SK-N-SH treated with all-trans-retinoic acid at 6 μM for 48 hours (cell line): ENCODE results near the gene GPR148.
"Not testable (repeated sequence)": the region's sequence is repeated elsewhere in the genome, so short reads cannot be mapped to it uniquely, and the experiment has no call there.

ENCODE experiments used
- ATAC-seq: fragments of 200-7000 bp; cut with Tn5 transposase; 3 replicates; pipeline ENCODE4 v1.9.1; 2020; ENCODE audit warnings: mild to moderate bottlenecking, moderate library complexity
- ARNTL ChIP-seq: fragments of 450-650 bp; formaldehyde crosslinking; IDR thresholded peaks from 2 replicates; pipeline ENCODE4 v1.5.0; 2020; ENCODE audit warnings: low read depth, mild to moderate bottlenecking, moderate library complexity, borderline replicate concordance
- BACH2 ChIP-seq: fragments of 250-450 bp; sonication (Bioruptor Pico); IDR thresholded peaks from 2 replicates; pipeline ENCODE4 v1.9.0; 2021; ENCODE audit warnings: mild to moderate bottlenecking, borderline replicate concordance
- CSRNP3 ChIP-seq: fragments of 250-450 bp; sonication (Bioruptor Pico); IDR thresholded peaks from 2 replicates; pipeline ENCODE4 v1.5.1; 2021; ENCODE audit warnings: mild to moderate bottlenecking, moderate library complexity
- ESRRG ChIP-seq: fragments of 250-450 bp; sonication (Bioruptor Pico); IDR thresholded peaks from 2 replicates; pipeline ENCODE4 v1.6.1; 2021; ENCODE audit warnings: mild to moderate bottlenecking
- GLIS3 ChIP-seq: fragments of 250-450 bp; sonication (Bioruptor Pico); IDR thresholded peaks from 2 replicates; pipeline ENCODE4 v1.5.0; 2020; ENCODE audit warnings: mild to moderate bottlenecking, moderate library complexity
- ISL1 ChIP-seq: fragments of 250-450 bp; sonication (Bioruptor Pico); IDR thresholded peaks from 2 replicates; pipeline ENCODE4 v2.1.2; 2022; ENCODE audit warnings: mild to moderate bottlenecking, moderate library complexity
- OSR1 ChIP-seq: fragments of 250-450 bp; sonication (Bioruptor Pico); IDR thresholded peaks from 2 replicates; pipeline ENCODE4 v1.8.0; 2022; ENCODE audit warnings: moderate library complexity, mild to moderate bottlenecking, inconsistent platforms
- PATZ1 ChIP-seq: fragments of 250-450 bp; sonication (Bioruptor Pico); IDR thresholded peaks from 2 replicates; pipeline ENCODE4 v1.8.0; 2020; ENCODE audit warnings: mild to moderate bottlenecking, moderate library complexity, borderline replicate concordance
- POU6F1 ChIP-seq: fragments of 250-450 bp; sonication (Bioruptor Pico); IDR thresholded peaks from 2 replicates; pipeline ENCODE4 v1.8.0; 2021; ENCODE audit warnings: low read depth, mild to moderate bottlenecking, moderate library complexity, borderline replicate concordance
- PPARA ChIP-seq: fragments of 250-450 bp; sonication (Bioruptor Pico); IDR thresholded peaks from 2 replicates; pipeline ENCODE4 v1.5.0; 2020; ENCODE audit warnings: mild to moderate bottlenecking, borderline replicate concordance
- RARB ChIP-seq: fragments of 250-450 bp; sonication (Bioruptor Pico); IDR thresholded peaks from 2 replicates; pipeline ENCODE4 v1.8.0; 2021; ENCODE audit warnings: mild to moderate bottlenecking, moderate library complexity
- SNAI2 ChIP-seq: fragments of 250-450 bp; sonication (Bioruptor Pico); IDR thresholded peaks from 2 replicates; pipeline ENCODE4 v1.5.0; 2020; ENCODE audit warnings: mild to moderate bottlenecking, moderate library complexity
- TCF4 ChIP-seq: fragments of 250-450 bp; sonication (Bioruptor Pico); IDR thresholded peaks from 2 replicates; pipeline ENCODE4 v1.8.0; 2021; ENCODE audit warnings: mild to moderate bottlenecking, moderate library complexity, borderline replicate concordance
- TOX ChIP-seq: fragments of 250-450 bp; sonication (Bioruptor Pico); IDR thresholded peaks from 2 replicates; pipeline ENCODE4 v1.8.0; 2021; ENCODE audit warnings: mild to moderate bottlenecking, moderate library complexity, borderline replicate concordance
- TSHZ2 ChIP-seq: fragments of 250-450 bp; sonication (Bioruptor Pico); IDR thresholded peaks from 2 replicates; pipeline ENCODE4 v1.5.0; 2020; ENCODE audit warnings: mild to moderate bottlenecking, moderate library complexity
- ZC3H10 ChIP-seq: fragments of 250-450 bp; sonication (Bioruptor Pico); IDR thresholded peaks from 2 replicates; pipeline ENCODE4 v1.5.1; 2021; ENCODE audit warnings: mild to moderate bottlenecking, moderate library complexity
- ZFP3 ChIP-seq: fragments of 250-450 bp; sonication (Bioruptor Pico); IDR thresholded peaks from 2 replicates; pipeline ENCODE4 v1.5.0; 2020; ENCODE audit warnings: mild to moderate bottlenecking, moderate library complexity
- ZFP30 ChIP-seq: fragments of 450-650 bp; formaldehyde crosslinking; IDR thresholded peaks from 2 replicates; pipeline ENCODE4 v1.5.0; 2022; ENCODE audit warnings: mild to moderate bottlenecking, moderate library complexity
- ZNF565 ChIP-seq: fragments of 450-650 bp; formaldehyde crosslinking; conservative IDR thresholded peaks from 2 replicates; pipeline ENCODE4 v1.5.0; 2020; ENCODE audit warnings: low read depth, mild to moderate bottlenecking, moderate library complexity
- ZNF70 ChIP-seq: fragments of 450-650 bp; formaldehyde crosslinking; IDR thresholded peaks from 2 replicates; pipeline ENCODE4 v1.5.0; 2020; ENCODE audit warnings: mild to moderate bottlenecking, moderate library complexity
- ZNF8 ChIP-seq: fragments of 450-650 bp; formaldehyde crosslinking; IDR thresholded peaks from 2 replicates; pipeline ENCODE4 v1.5.0; 2020; ENCODE audit warnings: mild to moderate bottlenecking, moderate library complexity

GPR148 gene

GRCh38 chr2:130728549-130729316, at the start of gene GPR148:
TSS of gene GPR148 (plus strand) at chr2:130729070. CDS start at chr2:130729152, 82 bp downstream.
- no peak for ATAC-seq
- TF ChIP-seq ZFP3 (CRISPR knock-in tag) (no peak), GLIS3 (no peak), ZNF565 (CRISPR knock-in tag) (no peak), PPARA (CRISPR knock-in tag) (no peak), ZFP30 (CRISPR knock-in tag) (no peak), BACH2 (CRISPR knock-in tag) (no peak), TCF4 (CRISPR knock-in tag) (no peak), OSR1 (CRISPR knock-in tag) (no peak), TOX (CRISPR knock-in tag) (no peak), ARNTL (CRISPR knock-in tag) (no peak), CSRNP3 (CRISPR knock-in tag) (no peak), RARB (CRISPR knock-in tag) (no peak), TSHZ2 (CRISPR knock-in tag) (no peak)

- ATAC-seq, result not testable (repeated sequence)
Observed at GRCh38 chr2:130692041-130692770, 36.7 kb upstream of the GPR148 start.

GRCh38 chr2:130693474-130693873, 35.4 kb upstream of the GPR148 start:
- not testable (repeated sequence) for ATAC-seq

- ATAC-seq, result not testable (repeated sequence)
Observed at GRCh38 chr2:130703250-130703649, 25.6 kb upstream of the GPR148 start.

- ATAC-seq, result not testable (repeated sequence)
Observed at GRCh38 chr2:130714795-130715194, 14.1 kb upstream of the GPR148 start.

GRCh38 chr2:130720036-130720435, 8.8 kb upstream of the GPR148 start:
- no peak for ATAC-seq
- no peak for TF ChIP-seq PATZ1 (CRISPR knock-in tag)
- TF ChIP-seq ESRRG (CRISPR knock-in tag), result no peak
- no peak for TF ChIP-seq OSR1 (CRISPR knock-in tag)
- TF ChIP-seq PPARA (CRISPR knock-in tag), result no peak
- no peak for TF ChIP-seq TSHZ2 (CRISPR knock-in tag)
- TF ChIP-seq ZNF70 (CRISPR knock-in tag), result no peak
- TF ChIP-seq SNAI2 (CRISPR knock-in tag), result no peak
- no peak for TF ChIP-seq POU6F1 (CRISPR knock-in tag)
- TF ChIP-seq ISL1 (CRISPR knock-in tag), result no peak
- no peak for TF ChIP-seq ZFP3 (CRISPR knock-in tag)
- TF ChIP-seq ZC3H10 (CRISPR knock-in tag), result no peak
- no peak for TF ChIP-seq ZNF8 (CRISPR knock-in tag)
- no peak for TF ChIP-seq RARB (CRISPR knock-in tag)
- no peak for TF ChIP-seq BACH2 (CRISPR knock-in tag)
